ENCODE data around the gene CAPSL.

GRCh38 chr5:35939639-35940038, 1.2 kb upstream of the CAPSL start:
- TF ChIP-seq POLR2A (IDR thresholded peaks at IDR 0.05) (no peak), CTCF (IDR thresholded peaks at IDR 0.05) (peak in 1 of 3 experiments; percentile 20)

All from testis (tissue), 2 donors.